Testis (tissue), 2 donors: ENCODE measurements around the gene LAMB4.

Source experiments
- CTCF ChIP-seq, 3 experiments: fragments of 450-650 bp in 2 of 3; fragments of 200-600 bp in 1 of 3; sonication (generic) in 1 of 3; IDR thresholded peaks; one replicate each; pipeline ENCODE4 v1.5.1; 2016 to 2019; ENCODE audit warnings: antibody characterized with exemption in 3 of 3, mild to moderate bottlenecking in 2 of 3, moderate library complexity in 1 of 3
- POLR2A ChIP-seq: fragments of 450-650 bp; IDR thresholded peaks from one replicate; pipeline ENCODE4 v1.6.1; 2017; ENCODE audit warnings: antibody characterized with exemption, mild to moderate bottlenecking, moderate library complexity

DNA sequence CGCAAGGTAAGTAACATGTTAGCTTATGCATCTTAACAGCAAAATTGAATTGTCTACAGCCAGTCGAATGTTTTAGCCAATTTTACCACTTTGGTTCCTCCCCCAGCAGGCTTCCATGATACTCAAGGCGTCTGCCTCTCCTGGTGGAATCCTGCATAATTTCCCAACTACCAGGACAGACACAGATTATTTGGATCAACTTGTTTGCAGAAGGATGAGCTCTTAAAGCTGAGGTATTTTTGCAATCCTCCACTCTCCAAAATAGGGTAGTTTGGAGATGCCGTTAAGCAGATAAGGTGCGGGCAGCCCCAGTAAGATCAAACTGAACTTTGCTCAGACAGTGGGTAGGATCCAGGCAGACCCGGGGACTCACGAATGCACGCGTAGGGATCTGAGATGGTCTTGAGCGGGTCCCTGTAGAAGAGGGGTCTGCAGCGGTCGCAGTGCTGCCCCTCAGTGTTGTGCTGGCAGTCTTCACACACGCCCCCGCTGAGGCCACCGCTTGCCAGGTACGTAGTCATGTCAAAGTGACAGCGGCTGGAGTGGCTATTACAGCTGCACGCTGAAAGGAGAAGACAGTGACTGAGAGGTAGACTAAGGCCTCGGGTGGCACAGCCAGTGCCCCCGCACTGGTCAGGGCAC is 27.4 kb downstream of the LAMB4 start:
- TF ChIP-seq CTCF (IDR thresholded peaks at IDR 0.05) (no peak), POLR2A (no peak)
